IPS-18c (cell line): Measurements from ENCODE around the gene HMGXB3.
"Not testable (repeated sequence)": the region's sequence is repeated elsewhere in the genome, so short reads cannot be mapped to it uniquely, and the experiment has no call there.

Experiments used
- H3K4me3 ChIP-seq: 2 replicates; pipeline ENCODE4 v1.7.0; 2013; ENCODE audit warnings: low read depth, mild to moderate bottlenecking, low read length, moderate library complexity; ENCODE audit not compliant: insufficient read depth
- H3K9me3 ChIP-seq: one replicate; pipeline ENCODE4 v1.6.1; 2013; ENCODE audit warnings: mild to moderate bottlenecking, low read length, moderate library complexity; ENCODE audit not compliant: control insufficient read depth, insufficient read depth

HMGXB3 gene

GRCh38 chr5:150038547-150038946 is 38.0 kb downstream of the HMGXB3 start:
- H3K9me3 ChIP-seq: no peaks in the 10 kb centered on the region

GRCh38 chr5:150042459-150042858 is 41.9 kb downstream of the HMGXB3 start:
- H3K4me3 ChIP-seq: no peak overlapping the region

More at GRCh38 chr5:150038547-150038946, 38.0 kb downstream of the HMGXB3 start:
- no peak overlapping the region for H3K4me3 ChIP-seq

GRCh38 chr5:150043657-150044328 is 43.3 kb downstream of the HMGXB3 start:
- Histone ChIP-seq H3K4me3 (no peak overlapping the region), H3K9me3 (no peaks in the 10 kb centered on the region)

More at GRCh38 chr5:150042459-150042858, 41.9 kb downstream of the HMGXB3 start:
- H3K9me3 ChIP-seq: no peaks in the 10 kb centered on the region

GRCh38 chr5:150044329-150044681 is 43.8 kb downstream of the HMGXB3 start:
- H3K9me3 ChIP-seq: no peaks in the 10 kb centered on the region
- H3K4me3 ChIP-seq: no peak overlapping the region

GRCh38 chr5:150044712-150045111 is 44.2 kb downstream of the HMGXB3 start:
- no peaks in the 10 kb centered on the region for H3K9me3 ChIP-seq
- H3K4me3 ChIP-seq: no peak overlapping the region

- Histone ChIP-seq H3K4me3 (no peak overlapping the region), H3K9me3 (no peaks in the 10 kb centered on the region)
Observed at GRCh38 chr5:150045549-150045948, 45.0 kb downstream of the HMGXB3 start.

GRCh38 chr5:150046031-150046430 is 45.5 kb downstream of the HMGXB3 start:
- no peak overlapping the region for H3K4me3 ChIP-seq
- no peaks in the 10 kb centered on the region for H3K9me3 ChIP-seq

- not testable (repeated sequence) for H3K9me3 ChIP-seq, H3K4me3 ChIP-seq
Observed at GRCh38 chr5:150050172-150050811, 49.8 kb downstream of the HMGXB3 start.

- no peaks in the 10 kb centered on the region for H3K9me3 ChIP-seq
- H3K4me3 ChIP-seq: no peak overlapping the region
Observed at GRCh38 chr5:150051657-150052195, 51.2 kb downstream of the HMGXB3 start.

- Histone ChIP-seq H3K4me3 (no peak overlapping the region), H3K9me3 (no peaks in the 10 kb centered on the region)
Observed at GRCh38 chr5:150052226-150052955, 51.9 kb downstream of the HMGXB3 start.

GRCh38 chr5:150052956-150053712 is 52.6 kb downstream of the HMGXB3 start:
- H3K4me3 ChIP-seq: no peak overlapping the region

GRCh38 chr5:150053713-150054392 is 53.3 kb downstream of the HMGXB3 start:
- Histone ChIP-seq H3K9me3 (no peaks in the 10 kb centered on the region), H3K4me3 (no peak overlapping the region)

More at GRCh38 chr5:150052956-150053712, 52.6 kb downstream of the HMGXB3 start:
- H3K9me3 ChIP-seq: no peaks in the 10 kb centered on the region

- H3K9me3 ChIP-seq: no peaks in the 10 kb centered on the region
- H3K4me3 ChIP-seq: no peak overlapping the region
Observed at GRCh38 chr5:150054569-150054968, 54.0 kb downstream of the HMGXB3 start.

- H3K4me3 ChIP-seq: no peak overlapping the region
- no peaks in the 10 kb centered on the region for H3K9me3 ChIP-seq
Observed at GRCh38 chr5:150055326-150056074, 55.0 kb downstream of the HMGXB3 start.

- Histone ChIP-seq H3K9me3 (no peaks in the 10 kb centered on the region), H3K4me3 (no peak overlapping the region)
Observed at GRCh38 chr5:150056075-150056443, 55.5 kb downstream of the HMGXB3 start.

- Histone ChIP-seq H3K4me3 (no peak overlapping the region), H3K9me3 (no peaks in the 10 kb centered on the region)
Observed at GRCh38 chr5:150057052-150057451, 56.5 kb downstream of the HMGXB3 start.
